CD4-positive, alpha-beta T cell treated with Interleukin-4 for 4 hours (primary cell): ENCODE measurements around the gene CENPE.
A peak's percentile ranks its signal among the peaks of the same experiment; 100 is the strongest.

Experiments used
- DNase-seq: peaks from one replicate; pipeline ENCODE4 v3.0.0-alpha.2; 2020

CENPE gene

GRCh38 chr4:103075894-103076746 is 122.0 kb downstream of the CENPE start:
- peak; percentile 76 for DNase-seq

DNA sequence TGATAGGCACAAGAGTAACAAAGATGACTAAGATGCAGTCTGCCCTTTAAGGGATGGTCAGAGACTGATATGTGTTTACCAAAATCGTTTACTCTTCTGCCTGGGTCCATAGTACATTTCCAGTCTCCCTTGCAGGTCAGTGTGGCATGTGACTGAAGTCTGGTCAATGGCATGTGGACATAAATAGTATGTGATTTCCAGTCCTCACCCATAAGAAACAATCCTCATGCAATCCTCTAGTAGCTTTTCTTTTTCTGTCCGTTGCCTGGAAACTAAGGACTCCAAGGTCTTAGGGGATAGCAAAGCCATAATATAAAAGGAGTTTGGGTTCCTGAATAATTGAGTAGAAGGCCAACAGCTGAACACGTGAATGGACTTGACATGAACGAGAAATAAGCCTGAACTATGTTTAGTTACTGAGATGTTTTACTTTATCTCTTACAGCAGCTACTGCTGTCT is 122.7 kb downstream of the CENPE start:
- no peak for DNase-seq

GRCh38 chr4:103074744-103075434 is 123.3 kb downstream of the CENPE start:
- DNase-seq, result no peak

GRCh38 chr4:103073792-103074438 is 124.2 kb downstream of the CENPE start:
- DNase-seq, result no peak

DNA sequence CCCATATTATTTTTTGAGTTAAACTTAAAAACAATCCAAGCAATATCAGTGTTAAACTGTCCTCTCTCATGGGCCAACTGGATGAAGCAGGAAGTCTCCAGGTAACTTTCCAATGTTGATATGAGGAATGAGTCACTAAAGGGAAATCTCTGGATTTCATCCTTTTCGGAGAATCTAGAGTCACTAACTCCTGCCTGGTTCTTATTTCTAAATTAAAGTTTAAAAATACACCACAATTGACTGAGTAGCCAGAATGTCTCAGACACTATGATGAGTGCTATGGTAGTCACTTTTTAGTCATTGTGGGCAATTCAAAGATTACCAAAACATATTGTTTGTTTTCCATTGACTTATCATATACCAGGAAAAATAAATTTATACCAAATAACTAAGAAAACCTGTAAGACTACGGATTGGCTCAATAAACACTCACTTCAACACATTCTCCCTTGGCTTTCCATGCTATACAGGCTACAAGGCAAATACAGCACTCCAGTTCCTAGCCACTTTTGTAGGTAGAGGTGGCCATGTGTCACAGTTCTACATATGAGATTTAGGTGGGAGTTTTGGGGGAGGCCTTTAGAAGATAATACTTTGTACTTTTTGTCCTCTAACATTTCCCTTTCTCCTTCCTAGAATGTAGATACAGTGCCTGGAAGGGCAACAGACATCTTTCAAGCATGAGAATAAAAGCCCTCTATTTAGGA is 130.1 kb downstream of the CENPE start:
- no peak for DNase-seq

- no peak for DNase-seq
Observed at GRCh38 chr4:103060453-103061148, 137.5 kb downstream of the CENPE start.
